Measurements from ENCODE around the gene C10orf67.

DNA sequence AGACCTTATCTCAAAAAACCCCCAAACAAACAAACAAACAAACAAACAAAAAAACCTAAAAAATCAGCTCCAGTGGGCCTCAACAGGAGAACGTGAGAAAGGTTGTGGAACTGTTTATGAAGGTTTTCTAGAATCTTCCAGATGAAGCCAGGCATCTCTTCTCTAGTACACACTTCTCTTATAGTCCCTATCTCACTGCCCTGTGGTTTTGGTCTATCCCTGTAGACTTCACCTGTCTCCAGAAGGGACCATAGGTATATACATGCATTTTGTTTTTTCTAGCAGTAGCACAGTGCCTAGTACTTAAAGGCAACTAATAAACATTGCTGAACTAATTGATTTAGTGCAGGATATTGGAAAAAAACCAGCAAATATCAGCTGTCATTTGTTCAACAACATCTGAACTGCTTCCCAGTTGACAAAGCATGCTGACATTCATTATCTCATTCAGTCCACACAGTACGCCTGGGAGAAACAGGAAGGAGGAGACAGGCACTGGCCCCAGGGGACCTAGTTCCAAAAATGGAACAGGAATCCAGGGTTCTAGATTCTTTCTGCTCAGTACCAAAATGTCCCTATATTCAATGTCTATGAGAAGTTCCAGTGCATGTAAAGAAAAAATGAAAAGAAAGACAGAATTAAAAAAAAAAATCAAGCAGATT lies 59.8 kb downstream of the C10orf67 start:
- no peak for TF ChIP-seq GATA2 (IDR thresholded peaks at IDR 0.05; ENCODE audit: low read depth, low read length)
- TF ChIP-seq GATA3 (IDR thresholded peaks at IDR 0.05; ENCODE audit: low read depth, low read length) = no peak
